Measurements from ENCODE around the gene FFAR3.

FFAR3 gene

GRCh38 chr19:35318679-35319448, 39.4 kb upstream of the FFAR3 start:
- TF ChIP-seq CTCF (conservative IDR thresholded peaks at IDR 0.05; ENCODE audit: control insufficient read depth, insufficient read depth, low read depth, low read length), result no peak
- no peak overlapping the region for H3K4me3 ChIP-seq (ENCODE audit: control insufficient read depth, low read depth, low read length)
- peak; percentile 82 for DNase-seq (ENCODE audit: low read depth)

- no peak overlapping the region for H3K4me3 ChIP-seq (ENCODE audit: control insufficient read depth, low read depth, low read length)
These were observed 38.1 kb upstream of the FFAR3 start for GRCh38 chr19:35320065-35320713.

GRCh38 chr19:35321291-35321690, 37.0 kb upstream of the FFAR3 start:
- no peak for TF ChIP-seq CTCF (conservative IDR thresholded peaks at IDR 0.05; ENCODE audit: control insufficient read depth, insufficient read depth, low read depth, low read length)
- H3K4me3 ChIP-seq (ENCODE audit: control insufficient read depth, low read depth, low read length), result no peak overlapping the region
- DNase-seq (ENCODE audit: low read depth), result no peak

More at GRCh38 chr19:35320065-35320713, 38.1 kb upstream of the FFAR3 start:
- no peak for TF ChIP-seq CTCF (conservative IDR thresholded peaks at IDR 0.05; ENCODE audit: control insufficient read depth, insufficient read depth, low read depth, low read length)
- DNase-seq (ENCODE audit: low read depth), result no peak

- H3K4me3 ChIP-seq (ENCODE audit: control insufficient read depth, low read depth, low read length), result no peak overlapping the region
- DNase-seq (ENCODE audit: low read depth), result no peak
- TF ChIP-seq CTCF (conservative IDR thresholded peaks at IDR 0.05; ENCODE audit: control insufficient read depth, insufficient read depth, low read depth, low read length), result no peak
These were observed 36.2 kb upstream of the FFAR3 start for GRCh38 chr19:35322014-35322413.

- DNase-seq (ENCODE audit: low read depth), result no peak
- TF ChIP-seq CTCF (conservative IDR thresholded peaks at IDR 0.05; ENCODE audit: control insufficient read depth, insufficient read depth, low read depth, low read length), result peak; percentile 30
- H3K4me3 ChIP-seq (ENCODE audit: control insufficient read depth, low read depth, low read length), result no peak overlapping the region
These were observed 30.6 kb upstream of the FFAR3 start for GRCh38 chr19:35327642-35328041.

- no peak for TF ChIP-seq CTCF (conservative IDR thresholded peaks at IDR 0.05; ENCODE audit: control insufficient read depth, insufficient read depth, low read depth, low read length)
- H3K4me3 ChIP-seq (ENCODE audit: control insufficient read depth, low read depth, low read length), result no peak within 1 kb of the TSS
- DNase-seq (ENCODE audit: low read depth), result no peak
These were observed 29.4 kb upstream of the FFAR3 start, which contains the start of gene CD22 for GRCh38 chr19:35328851-35329285. TSS of gene CD22 (plus strand) at chr19:35329187. CDS start at chr19:35332041, 2,854 bp downstream.

Measured in fibroblast of mammary gland (primary cell).